ENCODE data around the gene SHISAL2A. TPM values are rescaled to one million over a fixed set of nuclear protein-coding genes. Genes with fewer than 3 reads are reported as not detected.
A peak's percentile ranks its signal among the peaks of the same experiment; 100 is the strongest.

SHISAL2A gene
- total RNA-seq, 3 donors from 2014 or later, result 0.15 TPM; not detected in 2

DNA sequence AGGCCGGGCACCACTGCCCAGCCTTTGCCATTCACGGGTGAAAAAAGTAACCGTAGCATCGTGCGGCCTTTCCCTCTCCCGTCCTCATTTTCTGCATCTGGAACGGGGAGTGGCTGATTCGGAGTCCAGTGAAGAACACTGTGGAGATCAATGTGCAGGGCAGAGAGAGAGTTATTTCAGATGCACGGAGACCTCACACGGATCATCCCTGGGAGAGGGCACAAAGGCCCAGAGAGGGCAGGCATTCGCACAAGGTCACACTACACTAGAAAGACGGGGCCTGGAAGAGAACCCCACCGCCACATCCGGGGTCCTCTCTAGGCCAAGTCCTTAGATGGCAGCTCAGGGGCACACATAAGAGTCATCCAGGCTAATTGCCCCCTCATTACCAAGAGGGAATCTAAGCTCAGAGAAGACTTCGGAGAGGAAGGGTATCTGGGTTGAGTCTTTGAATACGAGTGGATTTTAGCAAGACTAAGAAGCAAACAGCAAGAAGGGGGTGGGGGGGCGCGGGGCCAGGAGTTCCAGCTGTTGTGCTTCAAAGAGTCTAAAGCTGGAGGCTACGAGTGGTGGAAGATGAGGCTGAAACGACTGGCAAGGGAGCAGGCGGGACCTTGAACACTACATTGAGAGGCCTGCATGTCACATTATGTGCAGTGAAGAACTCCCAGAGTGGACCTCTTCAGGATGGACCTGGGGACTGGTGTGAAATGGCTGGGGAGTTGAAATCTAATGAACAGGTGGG is 29.9 kb upstream of the SHISAL2A start:
- peak overlapping the region; percentile 48 to 80 (median 67) for H3K4me3 ChIP-seq
- no peak for TF ChIP-seq POLR2AphosphoS5 (IDR thresholded peaks at IDR 0.05)
- TF ChIP-seq POLR2A (IDR thresholded peaks at IDR 0.05), result no peak
- TF ChIP-seq, protein P1, sequence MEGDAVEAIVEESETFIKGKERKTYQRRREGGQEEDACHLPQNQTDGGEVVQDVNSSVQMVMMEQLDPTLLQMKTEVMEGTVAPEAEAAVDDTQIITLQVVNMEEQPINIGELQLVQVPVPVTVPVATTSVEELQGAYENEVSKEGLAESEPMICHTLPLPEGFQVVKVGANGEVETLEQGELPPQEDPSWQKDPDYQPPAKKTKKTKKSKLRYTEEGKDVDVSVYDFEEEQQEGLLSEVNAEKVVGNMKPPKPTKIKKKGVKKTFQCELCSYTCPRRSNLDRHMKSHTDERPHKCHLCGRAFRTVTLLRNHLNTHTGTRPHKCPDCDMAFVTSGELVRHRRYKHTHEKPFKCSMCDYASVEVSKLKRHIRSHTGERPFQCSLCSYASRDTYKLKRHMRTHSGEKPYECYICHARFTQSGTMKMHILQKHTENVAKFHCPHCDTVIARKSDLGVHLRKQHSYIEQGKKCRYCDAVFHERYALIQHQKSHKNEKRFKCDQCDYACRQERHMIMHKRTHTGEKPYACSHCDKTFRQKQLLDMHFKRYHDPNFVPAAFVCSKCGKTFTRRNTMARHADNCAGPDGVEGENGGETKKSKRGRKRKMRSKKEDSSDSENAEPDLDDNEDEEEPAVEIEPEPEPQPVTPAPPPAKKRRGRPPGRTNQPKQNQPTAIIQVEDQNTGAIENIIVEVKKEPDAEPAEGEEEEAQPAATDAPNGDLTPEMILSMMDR (IDR thresholded peaks at IDR 0.05), result no peak
- intact Hi-C loops (cut with DNase I; ENCODE audit: low total_unique reads), result no loop called here
- peaks cover 0 to 5% of the 10 kb centered on the region in 2 donors for H3K4me1 ChIP-seq
- no peaks in the 10 kb centered on the region for H3K36me3 ChIP-seq
- DNase-seq (ENCODE audit: low spot score in 2 of 2), result no peak
- H3K27ac ChIP-seq, result peak overlapping the region; percentile 85 to 86
- H3K9me3 ChIP-seq, result no peaks in the 10 kb centered on the region
- H3K27me3 ChIP-seq, result no peaks in the 10 kb centered on the region

DNA sequence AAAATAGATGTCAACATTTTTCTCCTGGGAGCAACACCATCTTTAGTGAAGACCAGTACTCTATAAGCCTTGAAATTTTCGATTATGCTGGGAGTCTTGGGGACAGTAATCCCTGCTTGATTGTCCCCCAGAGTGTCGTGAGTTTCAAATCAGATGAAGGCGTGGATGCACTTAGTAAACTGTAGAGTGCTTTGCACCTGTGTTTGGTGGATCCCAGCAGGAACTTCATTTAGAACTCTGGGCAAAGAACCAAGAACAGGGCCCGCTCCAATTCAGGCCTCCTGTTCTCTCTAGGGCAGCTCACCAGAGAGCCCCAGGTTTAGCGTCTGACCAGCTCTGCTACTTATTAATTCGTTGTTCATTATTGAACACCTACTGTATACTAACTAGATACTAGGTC is 29.3 kb upstream of the SHISAL2A start:
- TF ChIP-seq, protein P1 (IDR thresholded peaks at IDR 0.05), result no peak
- TF ChIP-seq POLR2A (IDR thresholded peaks at IDR 0.05) (no peak), POLR2AphosphoS5 (IDR thresholded peaks at IDR 0.05) (no peak)
- Histone ChIP-seq H3K27ac (peak overlapping the region in 1 of 2 donors; percentile 4), H3K27me3 (no peaks in the 10 kb centered on the region), H3K9me3 (no peaks in the 10 kb centered on the region), H3K4me1 (peaks cover 0 to 5% of the 10 kb centered on the region in 2 donors), H3K36me3 (no peaks in the 10 kb centered on the region), H3K4me3 (no peak overlapping the region)
- no peak for DNase-seq (ENCODE audit: low spot score in 2 of 2)
- intact Hi-C loops (cut with DNase I; ENCODE audit: low total_unique reads), result no loop called here

DNA sequence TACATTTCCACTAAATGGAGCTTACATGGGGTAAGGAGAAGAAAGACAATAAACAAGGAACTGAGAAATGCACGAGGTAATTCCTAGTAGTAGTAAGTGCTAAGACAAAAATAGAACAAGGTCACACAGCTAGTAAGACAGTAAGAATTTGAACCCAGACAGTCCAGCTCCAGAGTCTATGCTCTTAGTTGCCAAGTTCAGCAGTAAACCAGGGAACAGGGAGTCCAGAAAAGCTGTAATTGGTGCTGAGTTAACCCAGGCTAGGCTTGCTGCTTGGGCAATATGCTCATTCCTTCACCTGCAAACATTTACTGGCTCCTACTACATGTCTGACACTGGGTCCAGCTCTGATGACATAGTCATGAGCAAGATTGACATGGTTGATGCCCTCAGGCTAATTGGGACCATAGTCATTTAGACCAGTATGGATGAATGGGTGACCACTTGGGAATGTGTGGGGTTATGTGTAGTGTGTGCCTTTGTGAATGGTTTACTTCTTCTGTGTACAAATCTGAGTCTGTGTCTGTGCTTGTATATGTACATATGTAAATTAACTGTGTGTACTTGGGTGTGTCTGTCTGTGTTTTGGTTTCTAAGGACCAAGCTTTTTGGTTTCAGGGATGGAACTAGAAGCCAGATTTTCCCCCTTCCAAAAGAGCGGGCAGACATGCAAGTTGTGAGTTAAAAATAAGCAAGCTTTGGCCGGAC is 28.8 kb upstream of the SHISAL2A start:
- no peak overlapping the region for H3K4me3 ChIP-seq
- H3K9me3 ChIP-seq, result no peaks in the 10 kb centered on the region
- no peaks in the 10 kb centered on the region for H3K27me3 ChIP-seq
- DNase-seq (ENCODE audit: low spot score in 2 of 2), result no peak
- TF ChIP-seq POLR2AphosphoS5 (IDR thresholded peaks at IDR 0.05) (no peak), POLR2A (IDR thresholded peaks at IDR 0.05) (no peak)
- TF ChIP-seq, protein P1 (IDR thresholded peaks at IDR 0.05), result no peak
- peaks cover 0 to 5% of the 10 kb centered on the region in 2 donors for H3K4me1 ChIP-seq
- no peaks in the 10 kb centered on the region for H3K36me3 ChIP-seq
- intact Hi-C loops (cut with DNase I; ENCODE audit: low total_unique reads), result no loop called here
- peak overlapping the region in 1 of 2 donors; percentile 4 for H3K27ac ChIP-seq

DNA sequence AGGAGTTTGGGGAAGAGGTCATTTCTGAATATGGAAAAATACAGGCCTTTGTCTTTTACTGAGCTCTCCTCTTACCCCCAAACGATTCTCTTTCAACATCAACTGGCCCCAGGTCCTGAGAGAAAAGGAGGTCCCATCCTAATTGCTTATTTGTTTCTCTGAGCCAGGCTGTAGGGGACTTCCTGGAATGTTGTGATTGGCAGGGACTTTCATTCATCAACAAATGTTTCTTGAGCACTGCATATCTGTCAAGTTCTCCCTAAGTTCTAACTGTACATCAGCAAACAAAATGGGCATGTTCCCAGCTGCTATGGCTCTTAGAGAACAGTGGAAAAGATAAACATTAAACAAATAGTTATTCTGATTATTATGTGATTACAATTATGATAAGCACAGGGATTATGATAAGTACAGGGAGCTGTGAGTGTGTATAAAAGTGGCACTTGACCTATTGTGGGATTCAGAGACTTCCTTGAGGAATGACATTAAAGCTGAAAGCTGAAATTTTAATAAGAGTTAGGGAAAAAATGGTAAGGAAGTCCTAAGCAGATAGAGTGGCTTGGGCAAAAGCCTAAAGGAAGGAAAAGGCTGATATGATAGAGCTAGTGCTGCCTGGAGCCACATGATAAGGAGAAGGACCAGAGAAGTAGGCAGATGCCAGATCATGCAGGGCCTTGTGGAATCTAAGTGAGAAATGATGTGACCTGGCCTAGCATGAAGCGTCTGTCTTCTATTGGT is 19.2 kb upstream of the SHISAL2A start:
- Histone ChIP-seq H3K4me3 (no peak overlapping the region), H3K9me3 (no peaks in the 10 kb centered on the region), H3K27ac (no peak overlapping the region), H3K36me3 (no peaks in the 10 kb centered on the region), H3K27me3 (no peaks in the 10 kb centered on the region), H3K4me1 (no peaks in the 10 kb centered on the region)
- intact Hi-C loops (cut with DNase I; ENCODE audit: low total_unique reads), result no loop called here
- TF ChIP-seq POLR2A (IDR thresholded peaks at IDR 0.05), result no peak
- no peak for TF ChIP-seq POLR2AphosphoS5 (IDR thresholded peaks at IDR 0.05)
- TF ChIP-seq, protein P1 (IDR thresholded peaks at IDR 0.05), result no peak
- no peak for DNase-seq (ENCODE audit: low spot score in 2 of 2)
